ENCODE results near the gene FERMT1.
"Not testable (repeated sequence)": the region's sequence is repeated elsewhere in the genome, so short reads cannot be mapped to it uniquely, and the experiment has no call there.

Gene FERMT1

GRCh38 chr20:6040958-6041807 is 81.6 kb downstream of the FERMT1 start:
- no peak for DNase-seq (ENCODE audit: low spot score)

- DNase-seq (ENCODE audit: low spot score): no peak
Measured at GRCh38 chr20:6040540-6040939, 82.3 kb downstream of the FERMT1 start.

- DNase-seq (ENCODE audit: low spot score): no peak
Measured at GRCh38 chr20:6039766-6040165, 83.1 kb downstream of the FERMT1 start.

GRCh38 chr20:6038256-6038655 is 84.6 kb downstream of the FERMT1 start:
- no peak for DNase-seq (ENCODE audit: low spot score)

- DNase-seq (ENCODE audit: low spot score): no peak
Measured at GRCh38 chr20:6037082-6037481, 85.7 kb downstream of the FERMT1 start.

- DNase-seq (ENCODE audit: low spot score): no peak
Measured at GRCh38 chr20:6036213-6036612, 86.6 kb downstream of the FERMT1 start.

GRCh38 chr20:6034134-6034969 is 88.5 kb downstream of the FERMT1 start:
- DNase-seq (ENCODE audit: low spot score): no peak

GRCh38 chr20:6032907-6033306 is 89.9 kb downstream of the FERMT1 start:
- not testable (repeated sequence) for DNase-seq (ENCODE audit: low spot score)

- no peak for DNase-seq (ENCODE audit: low spot score)
Measured at GRCh38 chr20:6030453-6031080, 92.3 kb downstream of the FERMT1 start.

- no peak for DNase-seq (ENCODE audit: low spot score)
Measured at GRCh38 chr20:6029538-6029937, 93.3 kb downstream of the FERMT1 start.

GRCh38 chr20:6028818-6029217 is 94.0 kb downstream of the FERMT1 start:
- DNase-seq (ENCODE audit: low spot score): no peak

GRCh38 chr20:6026051-6026450 is 96.8 kb downstream of the FERMT1 start:
- DNase-seq (ENCODE audit: low spot score): no peak

Measured in hematopoietic multipotent progenitor cell treated with erythropoietin and hydrocortisone succinate and interleukin-3 and kit ligand, for 17 days (in vitro differentiated cells).